Uterus (tissue), 4 donors: Measurements from ENCODE around the gene RASSF7. TPM values are rescaled to one million over a fixed set of nuclear protein-coding genes. Genes with fewer than 3 reads are reported as not detected.

Experiments
- DNase-seq, 2 donors: peaks; one replicate each; pipeline ENCODE4 v3.0.0-alpha.2; 2019 to 2020
- H3K27ac ChIP-seq, 2 donors: fragments of 200-600 bp; sonication (generic); 1 replicate in 1 of 2; 2 replicates in 1 of 2; pipeline ENCODE4 v1.5.1; 2016 to 2018
- H3K27me3 ChIP-seq, 2 donors: fragments of 200-600 bp; sonication (generic); one replicate each; pipeline ENCODE4 v1.5.1; 2018 to 2019; ENCODE audit warnings: control low read depth in 1 of 2
- H3K36me3 ChIP-seq, 2 donors: fragments of 200-600 bp; sonication (generic); one replicate each; pipeline ENCODE4 v1.5.1; 2019; ENCODE audit warnings: control low read depth in 1 of 2
- H3K4me1 ChIP-seq, 2 donors: fragments of 200-600 bp; sonication (generic); one replicate each; pipeline ENCODE4 v1.5.1; 2018 to 2019; ENCODE audit warnings: control low read depth in 1 of 2
- H3K4me3 ChIP-seq, 2 donors: fragments of 200-600 bp; sonication (generic); 1 replicate in 1 of 2; 2 replicates in 1 of 2; pipeline ENCODE4 v1.5.1; 2018 to 2019; ENCODE audit warnings: mild to moderate bottlenecking in 1 of 2
- H3K9me3 ChIP-seq, 2 donors: fragments of 200-600 bp; sonication (generic); one replicate each; pipeline ENCODE4 v1.5.1; 2019; ENCODE audit warnings: control low read depth in 1 of 2
- POLR2A ChIP-seq, 2 donors: fragments of 450-650 bp; IDR thresholded peaks; one replicate each; pipeline ENCODE4 v1.6.1; 2016; ENCODE audit warnings: antibody characterized with exemption in 2 of 2, mild to moderate bottlenecking in 1 of 2, moderate library complexity in 1 of 2
- intact Hi-C: fragments of 100-400 bp; cut with DNase I; formaldehyde crosslinking; loops from one replicate; pipeline ENCODE4 v1.15.1; 2023; ENCODE audit warnings: low total_unique reads
- total RNA-seq, 4 donors: library from RNA; depleted of rRNA in 3 of 4; stranded (reverse); fragments of >200 nt in 3 of 4; gene quantifications; one replicate each; pipeline versions ENCODE4 v1.1.0 to v1.2.4, GENCODE V29; 2014 to 2023
- TF ChIP-seq, protein P1 (sequence below), 4 experiments: fragments of 200-600 bp in 2 of 4; fragments of 450-650 bp in 2 of 4; sonication (generic) in 2 of 4; IDR thresholded peaks; one replicate each; pipeline ENCODE4 v1.5.1; 2016 to 2019; ENCODE audit warnings: antibody characterized with exemption in 4 of 4, mild to moderate bottlenecking in 2 of 4, moderate library complexity in 1 of 4
- donor health status: DM: yes; HTN: yes; CAD: no.

The RASSF7 gene
- total RNA-seq, 4 donors from 2014 or later = 0.59 to 13.1 (median 8.0) TPM

DNA sequence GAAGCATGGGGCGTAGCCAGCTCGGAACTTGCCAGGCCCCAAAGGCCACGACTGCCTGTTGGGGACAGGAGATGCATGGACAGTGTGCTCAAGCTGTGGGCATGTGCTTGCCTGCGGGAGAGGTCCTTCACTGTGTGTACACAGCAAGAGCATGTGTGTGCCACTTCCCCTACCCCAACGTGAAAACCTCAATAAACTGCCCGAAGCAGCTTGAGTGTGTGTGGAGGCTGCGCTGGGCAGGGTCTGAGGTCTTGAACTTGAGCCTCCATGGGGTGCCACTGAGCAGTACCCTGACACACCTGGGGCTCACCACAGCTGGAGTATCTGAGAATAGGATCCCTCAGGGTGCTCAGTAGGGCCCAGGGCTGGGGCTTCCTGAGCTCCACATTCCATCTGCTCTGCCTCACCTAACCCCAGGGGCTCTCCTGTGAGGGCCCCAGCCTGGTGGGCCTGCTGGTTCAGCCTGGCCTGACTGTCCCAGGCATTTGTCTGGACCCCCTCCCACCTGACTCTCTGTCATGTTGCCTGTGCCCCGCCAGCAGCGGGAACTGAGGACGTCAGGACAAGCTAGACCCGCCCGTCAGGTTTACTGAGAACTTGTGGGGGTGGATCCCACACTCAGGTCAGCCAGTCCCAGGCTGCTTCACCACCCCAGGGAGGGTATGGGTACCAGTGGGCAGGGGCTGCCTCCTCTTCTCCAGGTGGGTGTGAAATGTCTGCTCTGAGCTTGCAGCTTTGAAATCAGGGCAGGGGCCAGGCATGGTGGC is 3.2 kb downstream of the RASSF7 start:
- no peaks in the 10 kb centered on the region for H3K36me3 ChIP-seq
- intact Hi-C loops = no loop called here
- H3K27ac ChIP-seq = no peak overlapping the region
- no peak for DNase-seq
- H3K4me3 ChIP-seq = no peak overlapping the region
- peaks cover 0 to 8% of the 10 kb centered on the region in 2 donors for H3K4me1 ChIP-seq
- H3K9me3 ChIP-seq = no peaks in the 10 kb centered on the region
- H3K27me3 ChIP-seq = no peaks in the 10 kb centered on the region
- TF ChIP-seq, protein P1, sequence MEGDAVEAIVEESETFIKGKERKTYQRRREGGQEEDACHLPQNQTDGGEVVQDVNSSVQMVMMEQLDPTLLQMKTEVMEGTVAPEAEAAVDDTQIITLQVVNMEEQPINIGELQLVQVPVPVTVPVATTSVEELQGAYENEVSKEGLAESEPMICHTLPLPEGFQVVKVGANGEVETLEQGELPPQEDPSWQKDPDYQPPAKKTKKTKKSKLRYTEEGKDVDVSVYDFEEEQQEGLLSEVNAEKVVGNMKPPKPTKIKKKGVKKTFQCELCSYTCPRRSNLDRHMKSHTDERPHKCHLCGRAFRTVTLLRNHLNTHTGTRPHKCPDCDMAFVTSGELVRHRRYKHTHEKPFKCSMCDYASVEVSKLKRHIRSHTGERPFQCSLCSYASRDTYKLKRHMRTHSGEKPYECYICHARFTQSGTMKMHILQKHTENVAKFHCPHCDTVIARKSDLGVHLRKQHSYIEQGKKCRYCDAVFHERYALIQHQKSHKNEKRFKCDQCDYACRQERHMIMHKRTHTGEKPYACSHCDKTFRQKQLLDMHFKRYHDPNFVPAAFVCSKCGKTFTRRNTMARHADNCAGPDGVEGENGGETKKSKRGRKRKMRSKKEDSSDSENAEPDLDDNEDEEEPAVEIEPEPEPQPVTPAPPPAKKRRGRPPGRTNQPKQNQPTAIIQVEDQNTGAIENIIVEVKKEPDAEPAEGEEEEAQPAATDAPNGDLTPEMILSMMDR (IDR thresholded peaks at IDR 0.05) = no peak
- no peak for TF ChIP-seq POLR2A (IDR thresholded peaks at IDR 0.05)

DNA sequence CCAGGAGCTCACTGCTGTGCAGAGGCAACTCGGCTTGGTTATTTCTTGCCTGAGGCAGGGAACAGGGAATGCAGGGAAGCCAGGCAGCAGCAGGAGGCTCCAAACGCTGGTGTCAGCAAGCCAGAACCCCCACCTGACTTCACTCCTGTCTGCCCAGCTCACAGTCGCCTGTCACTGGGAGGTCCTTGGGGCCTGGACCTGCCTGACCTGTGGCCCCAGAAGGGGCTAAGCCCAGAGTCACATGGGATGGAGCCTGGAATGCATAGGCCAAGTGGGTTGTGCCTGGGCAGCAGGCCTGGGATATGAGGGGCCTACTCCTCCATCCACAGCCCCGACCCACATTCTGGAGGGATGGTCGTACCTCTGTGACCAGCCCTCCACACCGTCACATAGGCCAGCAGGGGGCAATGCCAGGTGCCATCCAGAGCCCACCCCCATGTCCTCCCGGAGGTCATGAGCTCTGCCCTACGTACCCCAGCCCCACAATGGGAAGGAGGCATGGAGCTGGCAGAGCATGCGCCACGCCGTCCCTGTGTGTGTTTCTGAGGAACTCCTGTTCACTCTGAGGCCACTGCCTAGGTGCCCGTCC is 5.2 kb downstream of the RASSF7 start:
- no peak overlapping the region for H3K27ac ChIP-seq
- intact Hi-C loops = no loop called here
- no peak for DNase-seq

DNA sequence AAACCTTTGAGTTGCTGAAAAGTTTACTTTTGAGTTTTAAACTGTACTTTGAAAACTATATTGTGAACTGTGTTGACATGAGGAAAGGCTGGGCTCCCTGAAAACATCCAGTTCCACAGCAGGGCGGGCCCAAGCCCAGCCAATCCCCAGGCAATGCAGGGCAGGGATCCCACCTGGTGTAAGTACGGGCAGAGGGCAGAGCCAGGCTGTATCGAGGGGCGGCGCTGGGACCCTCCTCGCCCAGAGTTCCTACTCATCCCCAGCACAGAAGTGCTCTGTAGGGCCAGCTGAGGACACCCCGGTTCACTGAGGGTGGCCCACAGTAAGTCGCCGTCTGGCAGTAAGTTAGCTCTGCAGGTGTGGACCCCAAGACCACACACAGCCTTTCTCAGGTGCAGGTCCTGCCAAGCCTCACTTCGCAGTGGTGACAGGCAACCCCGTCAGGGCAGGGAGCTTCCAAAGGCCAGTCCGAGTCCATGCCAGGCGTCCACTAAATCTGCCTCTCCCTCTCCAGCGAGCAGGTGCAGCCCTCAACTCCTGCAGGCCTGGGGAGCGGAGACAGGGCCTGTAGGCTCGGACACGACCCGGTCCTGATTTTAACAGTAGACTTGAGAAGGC is 6.3 kb downstream of the RASSF7 start:
- intact Hi-C loops = no loop called here
- no peaks in the 10 kb centered on the region for H3K27me3 ChIP-seq
- peak in 1 of 2 donors; percentile 15 for DNase-seq
- no peaks in the 10 kb centered on the region for H3K36me3 ChIP-seq
- peaks cover 0 to 7% of the 10 kb centered on the region in 2 donors for H3K4me1 ChIP-seq
- H3K4me3 ChIP-seq = no peak overlapping the region
- H3K9me3 ChIP-seq = no peaks in the 10 kb centered on the region
- peak overlapping the region in 1 of 2 donors; percentile 85 for H3K27ac ChIP-seq
- TF ChIP-seq, protein P1 (IDR thresholded peaks at IDR 0.05) = no peak
- TF ChIP-seq POLR2A (IDR thresholded peaks at IDR 0.05) = no peak

More for the DNA sequence above, 5.2 kb downstream of the RASSF7 start:
- Histone ChIP-seq H3K27me3 (no peaks in the 10 kb centered on the region), H3K4me1 (peaks cover 0 to 7% of the 10 kb centered on the region in 2 donors), H3K4me3 (no peak overlapping the region), H3K36me3 (no peaks in the 10 kb centered on the region), H3K9me3 (no peaks in the 10 kb centered on the region)
- TF ChIP-seq, protein P1 (IDR thresholded peaks at IDR 0.05) = no peak
- no peak for TF ChIP-seq POLR2A (IDR thresholded peaks at IDR 0.05)

DNA sequence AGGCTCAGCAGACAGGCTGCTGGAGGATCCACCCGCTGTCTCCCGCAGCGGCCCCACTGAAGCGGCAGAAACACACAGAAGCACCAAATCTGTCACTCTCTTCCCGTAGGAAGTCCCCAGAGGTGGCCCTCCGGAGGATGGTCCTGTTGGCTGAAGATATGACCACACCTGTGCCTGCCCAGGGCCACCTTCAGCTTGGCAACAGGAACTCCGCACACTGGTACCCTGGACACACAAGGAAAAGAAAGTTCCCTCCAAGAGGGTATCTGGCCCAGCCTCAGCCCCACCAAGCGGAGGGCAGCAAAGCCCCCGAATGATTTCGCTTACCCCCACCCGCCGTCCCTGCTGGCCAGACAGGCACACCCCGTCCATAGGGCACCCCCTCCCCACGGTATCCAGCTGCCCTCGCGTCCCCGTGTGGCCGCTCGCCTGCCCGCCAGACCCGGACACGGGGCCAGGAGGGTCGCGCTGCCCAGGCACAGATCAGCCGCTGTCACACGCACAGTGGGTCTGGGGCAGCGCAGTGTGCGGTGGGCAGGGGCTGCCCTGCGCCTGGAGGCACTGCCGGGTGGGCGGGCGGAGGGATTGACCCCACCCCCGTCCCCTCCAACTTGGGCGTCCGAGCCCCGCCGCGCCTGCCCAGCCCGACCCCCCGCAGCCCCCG is 7.0 kb downstream of the RASSF7 start:
- Histone ChIP-seq H3K36me3 (no peaks in the 10 kb centered on the region), H3K27me3 (no peaks in the 10 kb centered on the region), H3K27ac (peak overlapping the region; percentile 49 to 85), H3K4me3 (peak overlapping the region; percentile 49 to 52), H3K4me1 (peaks cover 0 to 9% of the 10 kb centered on the region in 2 donors), H3K9me3 (no peaks in the 10 kb centered on the region)
- TF ChIP-seq, protein P1 (IDR thresholded peaks at IDR 0.05) = no peak
- TF ChIP-seq POLR2A (IDR thresholded peaks at IDR 0.05) = no peak
- intact Hi-C loops = no loop called here
- DNase-seq = peak in 1 of 2 donors; percentile 29
